GM18873 (cell line): ENCODE results near the gene JPH3.
"Not testable (repeated sequence)": the region's sequence is repeated elsewhere in the genome, so short reads cannot be mapped to it uniquely, and the experiment has no call there.

Experiments used
- ATAC-seq: cut with Tn5 transposase; IDR thresholded peaks from one replicate; pipeline ENCODE4 v1.9.1; 2021; ENCODE audit warnings: mild to moderate bottlenecking, moderate library complexity, moderate number of reproducible peaks; ENCODE audit not compliant: unreplicated experiment, low FRiP score

Gene JPH3

DNA sequence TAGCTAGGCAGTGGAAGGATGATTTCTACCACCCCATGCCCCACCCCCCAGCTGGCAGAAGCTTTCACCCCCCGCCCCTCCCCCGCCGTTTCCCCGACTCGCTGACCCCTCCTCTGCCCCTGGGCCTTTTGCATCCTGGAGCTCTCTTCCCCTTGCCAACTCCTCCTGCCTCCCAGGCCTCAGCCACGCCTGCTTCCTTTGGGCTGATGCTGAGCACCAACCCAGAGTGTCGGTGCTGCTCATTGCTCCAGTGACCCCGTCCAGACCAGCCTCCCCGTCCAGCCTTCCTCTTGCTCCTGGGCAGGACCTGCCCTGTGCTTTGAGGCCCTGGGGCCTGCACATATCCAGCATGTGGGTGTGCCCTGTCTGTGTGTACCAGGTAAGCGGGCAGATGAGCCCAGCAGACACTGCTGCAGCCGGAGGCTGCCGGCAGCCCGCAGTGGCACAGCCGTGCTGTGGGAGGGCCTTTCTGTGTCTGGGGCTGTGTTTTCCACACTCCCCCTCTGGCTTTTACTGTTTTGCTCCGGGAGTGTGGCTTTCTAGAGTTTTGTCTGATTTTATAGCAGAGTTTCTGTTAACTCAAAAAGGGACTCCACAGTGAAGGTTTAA lies 72.9 kb downstream of the JPH3 start:
- ATAC-seq = no peak

- ATAC-seq = no peak
These were observed 75.5 kb downstream of the JPH3 start for GRCh38 chr16:87677830-87678229.

- no peak for ATAC-seq
These were observed 76.3 kb downstream of the JPH3 start for GRCh38 chr16:87678618-87679017.

DNA sequence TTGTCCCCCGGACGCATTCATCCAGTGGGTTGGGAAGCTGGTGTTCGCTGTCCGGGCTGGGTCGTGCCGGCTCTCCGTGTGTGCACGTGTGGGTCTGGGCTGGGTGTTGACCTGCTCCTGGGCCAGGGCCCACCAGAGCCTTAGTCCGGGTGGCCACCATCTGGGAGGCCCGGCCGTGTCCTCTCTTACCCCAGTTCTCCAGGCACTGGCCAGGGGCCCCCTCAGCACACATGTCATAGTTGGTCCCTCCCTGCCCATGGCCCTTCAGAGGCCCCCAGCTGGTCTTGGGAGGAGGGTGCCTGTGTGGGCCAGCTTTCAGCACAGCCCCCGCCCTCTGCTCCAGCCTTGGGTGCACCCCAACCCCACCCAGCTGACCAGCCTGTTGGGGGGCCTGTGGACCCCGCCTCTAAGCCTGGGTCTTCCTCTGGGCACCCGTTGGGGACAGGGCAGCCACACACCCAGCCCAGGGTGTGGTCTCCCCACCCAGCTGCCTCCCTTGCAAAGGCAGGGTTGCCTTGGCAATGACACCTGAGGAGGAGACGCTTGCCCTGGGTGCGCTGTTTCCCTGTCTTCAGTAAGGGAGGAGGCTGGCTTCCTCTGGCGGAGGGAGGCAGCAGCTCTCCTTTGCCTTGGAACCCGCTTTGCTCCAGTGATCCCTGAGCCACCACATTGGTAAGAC lies 77.4 kb downstream of the JPH3 start:
- ATAC-seq = no peak

GRCh38 chr16:87680272-87680644 lies 78.0 kb downstream of the JPH3 start:
- no peak for ATAC-seq

DNA sequence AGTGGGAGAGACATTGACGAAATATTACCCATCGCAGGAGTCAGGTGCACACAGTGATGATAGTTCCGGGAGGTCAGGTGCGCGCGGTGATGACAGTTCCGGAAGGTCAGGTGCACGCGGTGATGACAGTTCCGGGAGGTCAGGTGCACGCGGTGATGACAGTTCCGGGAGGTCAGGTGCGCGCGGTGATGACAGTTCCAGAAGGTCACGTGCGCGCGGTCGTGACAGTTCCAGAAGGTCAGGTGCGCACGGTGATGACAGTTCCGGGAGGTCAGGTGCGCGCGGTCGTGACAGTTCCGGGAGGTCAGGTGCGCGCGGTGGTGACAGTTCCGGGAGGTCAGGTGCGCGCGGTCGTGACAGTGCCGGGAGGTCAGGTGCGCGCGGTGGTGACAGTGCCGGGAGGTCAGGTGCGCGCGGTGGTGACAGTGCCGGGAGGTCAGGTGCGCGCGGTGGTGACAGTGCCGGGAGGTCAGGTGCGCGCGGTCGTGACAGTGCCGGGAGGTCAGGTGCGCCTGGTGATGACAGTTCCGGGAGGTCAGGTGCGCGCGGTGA lies 78.8 kb downstream of the JPH3 start:
- not testable (repeated sequence) for ATAC-seq

DNA sequence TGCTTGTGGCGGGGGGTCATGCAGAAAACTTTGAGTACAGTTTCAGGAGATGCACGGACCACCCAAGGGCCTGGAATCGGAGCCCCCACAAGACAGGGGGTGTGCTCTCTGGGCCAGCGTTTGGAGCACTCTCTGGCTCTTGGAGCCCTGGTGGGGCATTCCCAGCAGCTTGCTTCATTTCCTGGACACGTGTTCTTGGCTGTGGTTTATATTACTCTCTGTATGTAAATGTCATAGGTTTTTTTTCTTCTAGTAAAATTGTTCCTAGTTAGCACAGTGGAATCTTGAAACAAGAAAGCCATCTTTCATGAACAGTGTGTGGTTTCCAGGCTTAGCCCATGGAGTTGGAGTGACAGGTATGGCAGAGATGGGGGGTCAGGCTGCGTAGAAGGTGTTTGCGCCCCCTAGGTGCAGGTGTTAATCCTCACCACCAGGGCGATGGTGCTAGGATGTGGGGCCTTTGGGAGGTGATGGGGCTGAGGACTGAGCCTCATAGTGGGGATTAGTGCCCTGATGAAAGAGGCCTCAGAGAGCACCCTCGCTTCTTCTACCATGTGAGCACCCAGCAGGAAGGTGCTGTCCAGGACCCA lies 79.8 kb downstream of the JPH3 start:
- ATAC-seq = no peak

GRCh38 chr16:87682852-87683399 lies 80.6 kb downstream of the JPH3 start:
- ATAC-seq = no peak

DNA sequence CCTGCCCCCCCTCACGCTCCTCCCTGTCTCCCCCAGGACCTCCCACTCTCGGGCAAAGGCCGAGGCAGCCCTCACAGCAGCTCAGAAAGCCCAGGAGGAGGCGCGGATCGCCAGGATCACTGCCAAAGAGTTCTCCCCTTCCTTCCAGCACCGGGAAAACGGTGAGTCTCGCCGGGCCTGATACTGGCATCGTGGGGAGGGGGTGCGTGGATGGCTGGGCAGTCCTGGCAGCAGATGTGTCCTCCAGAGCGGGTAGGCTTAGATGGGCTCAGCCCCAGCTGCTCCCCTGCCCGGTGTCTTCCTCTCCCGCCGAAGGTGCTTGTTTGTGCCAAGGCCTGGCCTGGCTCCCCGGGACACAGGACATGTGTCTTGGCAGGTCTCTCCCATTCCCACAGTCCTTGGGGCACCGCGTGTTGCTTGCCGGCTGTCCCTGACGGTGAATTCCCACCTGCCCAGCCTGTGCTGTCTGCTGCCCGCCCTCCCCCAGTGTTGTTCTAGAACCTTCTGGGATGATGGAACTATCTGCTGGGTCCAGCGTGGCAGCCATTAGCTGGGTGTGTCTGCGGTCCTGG lies 81.9 kb downstream of the JPH3 start:
- ATAC-seq = no peak

DNA sequence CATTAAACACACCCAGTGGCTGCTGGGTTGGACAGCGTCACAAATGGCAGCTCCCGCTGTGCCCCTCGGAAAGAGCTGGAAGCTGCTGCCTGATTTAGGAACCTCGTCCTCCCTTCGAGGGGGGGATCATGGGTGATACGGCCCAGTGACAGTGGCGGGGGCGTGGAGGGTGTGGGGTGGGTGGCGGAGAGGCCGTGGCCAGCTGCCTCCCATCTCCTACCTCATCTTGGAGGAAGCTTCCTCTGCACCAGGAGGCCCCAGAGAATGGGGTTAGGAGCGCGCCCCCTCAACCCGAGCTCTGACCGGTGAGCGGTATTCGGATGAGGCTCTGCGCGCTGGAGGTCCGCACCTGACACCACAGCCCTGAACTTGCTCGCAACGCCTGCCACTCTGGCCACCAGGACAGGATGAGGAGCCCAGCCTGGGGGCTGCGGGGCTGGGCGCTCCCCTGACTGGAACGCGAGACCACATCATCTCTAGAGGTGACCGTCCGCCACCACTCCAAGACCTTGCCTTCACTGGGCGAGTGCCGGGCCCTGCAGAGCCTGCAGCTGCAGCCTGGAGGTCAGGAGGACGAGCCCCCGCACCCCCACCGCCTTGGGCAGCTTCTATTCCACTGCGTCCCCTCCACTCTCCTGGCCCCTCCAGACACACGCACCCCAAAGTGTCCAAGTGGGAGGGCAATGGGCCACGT lies 82.5 kb downstream of the JPH3 start:
- ATAC-seq = no peak

DNA sequence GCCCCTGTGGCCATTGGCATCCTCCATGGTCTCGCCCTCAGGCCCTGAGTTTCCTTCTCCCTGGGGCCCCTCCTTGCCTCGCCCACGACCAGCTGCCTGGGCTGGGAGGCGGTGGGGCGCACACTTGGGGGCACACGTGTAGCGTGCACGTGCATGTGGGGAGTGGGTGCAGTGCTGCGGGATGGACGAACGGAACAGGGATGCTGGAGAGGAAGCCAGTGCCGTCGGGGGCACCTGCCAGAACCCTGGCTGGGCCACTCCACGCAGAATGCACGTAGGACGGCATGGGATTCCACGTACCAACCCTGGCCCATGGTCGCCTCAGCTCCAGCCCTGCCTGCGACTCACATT lies 83.1 kb downstream of the JPH3 start:
- ATAC-seq = no peak

DNA sequence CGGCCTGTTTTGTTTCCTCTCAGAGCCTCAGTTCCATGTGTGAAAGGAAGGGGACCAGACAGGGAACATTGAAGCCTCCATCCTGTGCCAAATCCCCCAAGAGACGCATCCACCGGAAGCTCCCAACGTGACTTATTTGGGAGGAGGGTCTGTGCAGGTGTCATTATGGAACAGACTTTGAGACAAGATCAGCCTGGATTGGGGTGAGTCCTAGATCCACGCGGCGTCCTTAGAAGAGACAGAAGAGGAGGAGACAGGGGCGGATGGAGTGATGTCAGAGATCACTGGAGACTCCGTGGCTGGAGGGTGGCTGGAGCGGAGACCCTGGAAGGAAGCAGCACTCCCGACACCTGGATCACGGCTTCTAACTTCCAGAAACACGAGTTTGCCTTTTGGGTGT lies 83.5 kb downstream of the JPH3 start:
- ATAC-seq = no peak

DNA sequence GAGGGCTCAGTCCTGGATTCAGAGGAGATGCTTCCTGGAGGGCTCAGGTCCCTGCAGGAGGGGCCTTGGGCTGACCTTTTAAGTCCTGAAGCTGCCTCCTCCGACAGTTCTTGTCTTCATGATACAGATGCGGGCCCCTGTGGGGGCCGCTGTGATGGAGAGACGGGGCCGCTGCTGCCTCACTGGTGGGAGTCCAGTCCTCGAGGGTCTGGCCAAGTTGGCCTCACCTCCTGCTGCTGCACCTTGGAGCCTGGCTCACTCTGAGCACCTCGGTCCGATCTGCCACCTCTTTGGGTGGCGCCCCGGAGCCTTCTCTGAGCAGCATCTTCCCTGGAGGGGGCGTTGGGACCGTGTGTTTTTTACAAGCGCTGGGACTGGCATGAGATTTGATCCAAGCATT lies 84.4 kb downstream of the JPH3 start:
- no peak for ATAC-seq

GRCh38 chr16:87687126-87687910 lies 85.0 kb downstream of the JPH3 start:
- no peak for ATAC-seq

GRCh38 chr16:87687998-87688529 lies 85.8 kb downstream of the JPH3 start:
- ATAC-seq = no peak

- no peak for ATAC-seq
These were observed 86.8 kb downstream of the JPH3 start for GRCh38 chr16:87688876-87689815.

DNA sequence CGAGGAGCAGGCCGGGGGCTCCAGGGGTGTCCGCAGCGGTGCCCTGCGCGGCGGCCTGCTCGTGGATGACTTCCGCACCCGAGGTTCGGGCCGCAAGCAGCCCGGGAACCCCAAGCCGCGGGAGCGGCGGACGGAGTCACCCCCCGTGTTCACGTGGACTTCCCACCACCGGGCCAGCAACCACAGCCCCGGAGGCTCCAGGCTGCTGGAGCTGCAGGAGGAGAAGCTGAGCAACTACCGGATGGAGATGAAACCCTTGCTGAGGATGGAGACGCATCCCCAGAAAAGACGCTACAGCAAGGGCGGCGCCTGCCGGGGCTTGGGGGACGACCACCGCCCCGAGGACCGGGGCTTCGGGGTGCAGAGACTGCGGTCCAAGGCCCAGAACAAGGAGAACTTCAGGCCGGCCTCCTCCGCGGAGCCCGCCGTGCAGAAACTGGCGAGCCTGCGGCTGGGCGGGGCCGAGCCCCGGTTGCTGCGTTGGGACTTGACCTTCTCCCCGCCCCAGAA lies 87.7 kb downstream of the JPH3 start:
- ATAC-seq = no peak

DNA sequence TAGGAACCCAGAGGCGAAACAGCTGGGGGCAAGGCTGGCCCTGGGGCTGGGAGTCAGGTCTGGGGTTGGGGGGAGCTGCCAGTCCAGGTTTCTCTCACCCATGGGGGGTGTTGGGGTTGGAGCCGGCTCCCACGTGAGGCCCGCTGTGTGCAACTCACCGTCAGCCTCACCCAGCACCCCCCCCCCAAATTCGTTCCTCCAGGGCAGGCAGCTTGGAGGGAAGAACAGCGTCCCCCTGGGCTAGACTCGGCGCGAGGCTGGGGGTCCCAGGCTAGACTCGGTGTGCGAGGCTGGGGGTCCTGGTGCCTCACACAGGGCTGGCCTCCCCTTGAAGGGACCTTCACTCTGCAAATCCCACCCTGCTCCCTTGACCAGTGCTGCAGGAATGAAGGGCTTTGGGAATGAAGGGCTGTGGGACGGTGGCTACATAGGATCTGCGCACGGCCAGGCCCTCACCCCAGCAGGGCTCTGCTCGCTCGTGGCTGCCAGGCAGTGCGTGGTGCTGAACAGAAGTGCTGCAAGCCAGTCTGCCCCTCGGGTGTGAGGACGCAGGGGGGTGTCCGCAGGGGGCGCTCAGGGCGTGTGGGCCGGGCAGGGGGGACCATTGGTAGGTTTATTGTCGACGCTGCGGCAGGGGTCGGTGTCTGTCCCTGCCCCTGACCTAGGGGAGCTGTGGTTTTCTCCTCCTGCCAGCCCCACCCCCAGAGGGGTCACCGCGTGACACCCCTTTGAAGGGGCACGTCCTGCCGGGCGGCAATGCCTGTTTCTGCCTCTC lies 88.8 kb downstream of the JPH3 start:
- no peak for ATAC-seq
